Panc1 (cell line): ENCODE results near the gene ROBO2.

ENCODE experiments used
- POLR2AphosphoS5 ChIP-seq: IDR thresholded peaks from 2 replicates; pipeline ENCODE4 v1.6.1; 2012; ENCODE audit warnings: mild to moderate bottlenecking, low read depth, low read length, moderate library complexity
- SIN3A ChIP-seq: IDR thresholded peaks from 2 replicates; pipeline ENCODE4 v1.6.1; 2012; ENCODE audit warnings: low read depth, mild to moderate bottlenecking, low read length, moderate library complexity, borderline replicate concordance; ENCODE audit not compliant: insufficient read depth
- TCF7L2 ChIP-seq: IDR thresholded peaks from 2 replicates; pipeline ENCODE4 v1.6.1; 2011; ENCODE audit warnings: mild to moderate bottlenecking, low read depth, low read length, inconsistent platforms
- TF ChIP-seq, protein P1 (sequence below): fragments of 450-650 bp; IDR thresholded peaks from 2 replicates; pipeline ENCODE4 v1.5.1; 2017; ENCODE audit warnings: mild to moderate bottlenecking
- TF ChIP-seq, protein P2 (sequence below), 2 experiments: IDR thresholded peaks; 2 replicates each; pipeline ENCODE4 v1.6.1; 2011 to 2012; ENCODE audit warnings: low read depth in 2 of 2, control low read depth in 1 of 2, low read length in 1 of 2, mild to moderate bottlenecking in 1 of 2, moderate library complexity in 1 of 2; ENCODE audit not compliant: insufficient read depth in 1 of 2

DNA sequence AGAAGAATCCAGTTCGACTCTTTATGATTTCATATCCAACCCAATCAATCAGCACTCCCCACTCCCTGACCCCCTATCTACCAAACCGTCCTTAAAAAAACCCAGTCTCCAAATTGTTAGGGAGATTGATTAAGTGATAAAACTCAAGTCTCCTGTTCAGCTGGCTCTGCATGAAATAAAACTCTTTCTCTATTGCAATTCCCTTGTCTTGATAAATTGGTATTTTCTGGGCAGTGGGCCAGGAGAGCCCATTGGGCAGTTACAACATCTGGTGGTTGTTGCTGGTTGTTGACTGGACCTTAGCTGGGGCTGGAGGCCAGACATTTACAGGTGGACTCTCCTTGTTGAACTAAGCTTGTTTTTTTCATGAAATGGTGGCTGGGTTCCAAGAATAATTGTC lies 642.3 kb downstream of the ROBO2 start:
- TF ChIP-seq SIN3A (no peak), POLR2AphosphoS5 (no peak), TCF7L2 (no peak)
- TF ChIP-seq, protein P1, sequence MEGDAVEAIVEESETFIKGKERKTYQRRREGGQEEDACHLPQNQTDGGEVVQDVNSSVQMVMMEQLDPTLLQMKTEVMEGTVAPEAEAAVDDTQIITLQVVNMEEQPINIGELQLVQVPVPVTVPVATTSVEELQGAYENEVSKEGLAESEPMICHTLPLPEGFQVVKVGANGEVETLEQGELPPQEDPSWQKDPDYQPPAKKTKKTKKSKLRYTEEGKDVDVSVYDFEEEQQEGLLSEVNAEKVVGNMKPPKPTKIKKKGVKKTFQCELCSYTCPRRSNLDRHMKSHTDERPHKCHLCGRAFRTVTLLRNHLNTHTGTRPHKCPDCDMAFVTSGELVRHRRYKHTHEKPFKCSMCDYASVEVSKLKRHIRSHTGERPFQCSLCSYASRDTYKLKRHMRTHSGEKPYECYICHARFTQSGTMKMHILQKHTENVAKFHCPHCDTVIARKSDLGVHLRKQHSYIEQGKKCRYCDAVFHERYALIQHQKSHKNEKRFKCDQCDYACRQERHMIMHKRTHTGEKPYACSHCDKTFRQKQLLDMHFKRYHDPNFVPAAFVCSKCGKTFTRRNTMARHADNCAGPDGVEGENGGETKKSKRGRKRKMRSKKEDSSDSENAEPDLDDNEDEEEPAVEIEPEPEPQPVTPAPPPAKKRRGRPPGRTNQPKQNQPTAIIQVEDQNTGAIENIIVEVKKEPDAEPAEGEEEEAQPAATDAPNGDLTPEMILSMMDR: no peak
- TF ChIP-seq, protein P2, sequence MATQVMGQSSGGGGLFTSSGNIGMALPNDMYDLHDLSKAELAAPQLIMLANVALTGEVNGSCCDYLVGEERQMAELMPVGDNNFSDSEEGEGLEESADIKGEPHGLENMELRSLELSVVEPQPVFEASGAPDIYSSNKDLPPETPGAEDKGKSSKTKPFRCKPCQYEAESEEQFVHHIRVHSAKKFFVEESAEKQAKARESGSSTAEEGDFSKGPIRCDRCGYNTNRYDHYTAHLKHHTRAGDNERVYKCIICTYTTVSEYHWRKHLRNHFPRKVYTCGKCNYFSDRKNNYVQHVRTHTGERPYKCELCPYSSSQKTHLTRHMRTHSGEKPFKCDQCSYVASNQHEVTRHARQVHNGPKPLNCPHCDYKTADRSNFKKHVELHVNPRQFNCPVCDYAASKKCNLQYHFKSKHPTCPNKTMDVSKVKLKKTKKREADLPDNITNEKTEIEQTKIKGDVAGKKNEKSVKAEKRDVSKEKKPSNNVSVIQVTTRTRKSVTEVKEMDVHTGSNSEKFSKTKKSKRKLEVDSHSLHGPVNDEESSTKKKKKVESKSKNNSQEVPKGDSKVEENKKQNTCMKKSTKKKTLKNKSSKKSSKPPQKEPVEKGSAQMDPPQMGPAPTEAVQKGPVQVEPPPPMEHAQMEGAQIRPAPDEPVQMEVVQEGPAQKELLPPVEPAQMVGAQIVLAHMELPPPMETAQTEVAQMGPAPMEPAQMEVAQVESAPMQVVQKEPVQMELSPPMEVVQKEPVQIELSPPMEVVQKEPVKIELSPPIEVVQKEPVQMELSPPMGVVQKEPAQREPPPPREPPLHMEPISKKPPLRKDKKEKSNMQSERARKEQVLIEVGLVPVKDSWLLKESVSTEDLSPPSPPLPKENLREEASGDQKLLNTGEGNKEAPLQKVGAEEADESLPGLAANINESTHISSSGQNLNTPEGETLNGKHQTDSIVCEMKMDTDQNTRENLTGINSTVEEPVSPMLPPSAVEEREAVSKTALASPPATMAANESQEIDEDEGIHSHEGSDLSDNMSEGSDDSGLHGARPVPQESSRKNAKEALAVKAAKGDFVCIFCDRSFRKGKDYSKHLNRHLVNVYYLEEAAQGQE (IDR thresholded peaks at IDR 0.05; ENCODE audit: insufficient read depth in 1 of 2, low read depth in 2 of 2, low read length in 1 of 2): no peak
